Measurements from ENCODE around the gene DPP4.
"Not testable (repeated sequence)": the region's sequence is repeated elsewhere in the genome, so short reads cannot be mapped to it uniquely, and the experiment has no call there.

Gene DPP4

DNA sequence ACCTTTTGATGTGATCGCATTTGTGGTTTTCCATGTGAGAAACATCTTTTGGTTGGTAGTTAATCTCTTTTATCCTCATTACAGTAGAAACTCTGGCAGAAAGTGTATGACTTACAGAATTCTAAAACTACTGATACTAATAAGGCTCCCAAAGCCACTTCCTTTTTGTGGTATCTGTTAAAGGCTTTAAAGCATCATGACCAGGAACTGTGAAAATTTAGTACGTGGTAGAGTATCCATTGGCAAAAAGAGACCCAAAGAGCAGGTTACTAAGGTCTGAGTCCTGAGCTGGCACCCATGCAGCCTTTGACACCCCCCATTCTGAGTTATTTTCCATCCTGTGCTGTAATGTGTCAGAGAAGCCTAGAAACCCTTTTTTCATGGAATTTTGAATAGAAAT is 94.5 kb downstream of the DPP4 start:
- in situ Hi-C loops (cut with HindIII; ENCODE audit: low pct_ligation_motif_present, low pct_unique_long_range_greater_than_20kb, low sequenced_read_pairs), result no loop called here
- no peak for DNase-seq

DNA sequence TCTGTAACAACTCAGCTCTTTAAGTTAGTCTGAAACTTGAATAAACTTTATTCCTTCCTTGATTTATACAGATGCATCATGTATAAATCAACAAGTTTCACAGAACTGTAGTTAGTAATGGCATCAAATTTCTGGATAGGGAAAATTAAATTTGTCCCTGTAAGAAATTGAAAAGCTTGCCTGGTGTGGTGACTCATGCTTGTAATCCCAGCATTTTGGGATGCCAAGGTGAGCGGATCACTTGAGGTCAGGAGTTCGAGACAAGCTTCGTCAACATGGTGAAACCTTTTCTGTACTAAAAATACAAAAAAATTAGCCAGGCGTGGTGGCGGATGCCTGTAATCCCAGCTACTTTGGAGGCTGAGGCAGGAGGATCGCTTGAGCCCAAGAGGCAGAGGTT is 96.1 kb downstream of the DPP4 start:
- DNase-seq; in situ Hi-C loops (cut with HindIII; ENCODE audit: low pct_ligation_motif_present, low pct_unique_long_range_greater_than_20kb, low sequenced_read_pairs): not testable (repeated sequence)

GRCh38 chr2:161976917-161977316 is 97.1 kb downstream of the DPP4 start:
- in situ Hi-C loops (cut with HindIII; ENCODE audit: low pct_ligation_motif_present, low pct_unique_long_range_greater_than_20kb, low sequenced_read_pairs), result no loop called here
- DNase-seq, result no peak

- in situ Hi-C loops (cut with HindIII; ENCODE audit: low pct_ligation_motif_present, low pct_unique_long_range_greater_than_20kb, low sequenced_read_pairs), result no loop called here
Measured at GRCh38 chr2:161976295-161976694, 97.7 kb downstream of the DPP4 start.

DNA sequence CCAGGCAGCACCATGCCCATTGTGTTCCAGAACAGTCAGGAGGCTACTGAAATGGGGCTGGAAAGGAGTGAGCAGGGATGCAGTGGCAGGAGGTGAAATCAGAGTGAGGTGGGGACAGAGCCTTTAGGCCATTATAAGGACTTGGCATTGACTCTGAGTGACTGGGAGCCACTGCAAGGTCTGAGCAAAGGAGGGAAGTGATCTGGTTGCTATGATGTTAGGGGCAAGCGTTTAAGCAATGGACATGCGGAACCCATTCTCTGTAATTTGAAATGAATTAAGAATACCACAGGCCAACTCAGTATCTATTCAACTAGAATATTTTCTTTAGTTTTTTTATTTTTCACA is 98.2 kb downstream of the DPP4 start:
- no peak for DNase-seq
- in situ Hi-C loops (cut with HindIII; ENCODE audit: low pct_ligation_motif_present, low pct_unique_long_range_greater_than_20kb, low sequenced_read_pairs), result no loop called here

More at GRCh38 chr2:161976295-161976694, 97.7 kb downstream of the DPP4 start:
- no peak for DNase-seq

GRCh38 chr2:161975062-161975812 is 98.8 kb downstream of the DPP4 start:
- in situ Hi-C loops (cut with HindIII; ENCODE audit: low pct_ligation_motif_present, low pct_unique_long_range_greater_than_20kb, low sequenced_read_pairs), result no loop called here
- no peak for DNase-seq

- in situ Hi-C loops (cut with HindIII; ENCODE audit: low pct_ligation_motif_present, low pct_unique_long_range_greater_than_20kb, low sequenced_read_pairs), result no loop called here
- DNase-seq, result no peak
Measured at GRCh38 chr2:161974461-161974860, 99.6 kb downstream of the DPP4 start.

DNA sequence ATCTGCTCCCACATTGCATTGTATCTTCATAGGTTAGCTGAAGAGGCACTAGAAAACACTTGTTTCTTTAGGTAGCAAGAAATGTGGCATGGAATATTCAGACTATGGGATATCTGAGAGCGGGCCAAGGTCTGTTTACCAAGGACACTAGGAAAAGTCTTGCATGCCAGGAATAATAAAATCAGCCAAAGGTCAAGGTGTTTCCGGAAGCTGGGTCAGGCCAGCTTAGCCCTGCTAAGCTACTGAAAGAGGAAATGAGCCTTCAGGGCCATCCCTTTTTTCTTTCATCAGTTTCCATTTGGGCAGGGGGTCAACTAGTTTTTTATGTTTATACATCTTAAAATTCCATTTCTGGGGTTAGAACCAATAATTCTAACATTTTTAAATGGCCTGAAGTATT is 101.1 kb downstream of the DPP4 start:
- in situ Hi-C loops (cut with HindIII; ENCODE audit: low pct_ligation_motif_present, low pct_unique_long_range_greater_than_20kb, low sequenced_read_pairs), result no loop called here
- DNase-seq, result no peak

- in situ Hi-C loops (cut with HindIII; ENCODE audit: low pct_ligation_motif_present, low pct_unique_long_range_greater_than_20kb, low sequenced_read_pairs), result no loop called here
- no peak for DNase-seq
Measured at GRCh38 chr2:161972232-161972631, 101.8 kb downstream of the DPP4 start.

- in situ Hi-C loops (cut with HindIII; ENCODE audit: low pct_ligation_motif_present, low pct_unique_long_range_greater_than_20kb, low sequenced_read_pairs), result no loop called here
- no peak for DNase-seq
Measured at GRCh38 chr2:161971551-161971950, 102.5 kb downstream of the DPP4 start.

GRCh38 chr2:161969159-161969558 is 104.9 kb downstream of the DPP4 start:
- in situ Hi-C loops (cut with HindIII; ENCODE audit: low pct_ligation_motif_present, low pct_unique_long_range_greater_than_20kb, low sequenced_read_pairs), result no loop called here
- DNase-seq, result no peak

GRCh38 chr2:161965994-161966393 is 108.0 kb downstream of the DPP4 start:
- in situ Hi-C loops (cut with HindIII; ENCODE audit: low pct_ligation_motif_present, low pct_unique_long_range_greater_than_20kb, low sequenced_read_pairs), result no loop called here
- no peak for DNase-seq

DNA sequence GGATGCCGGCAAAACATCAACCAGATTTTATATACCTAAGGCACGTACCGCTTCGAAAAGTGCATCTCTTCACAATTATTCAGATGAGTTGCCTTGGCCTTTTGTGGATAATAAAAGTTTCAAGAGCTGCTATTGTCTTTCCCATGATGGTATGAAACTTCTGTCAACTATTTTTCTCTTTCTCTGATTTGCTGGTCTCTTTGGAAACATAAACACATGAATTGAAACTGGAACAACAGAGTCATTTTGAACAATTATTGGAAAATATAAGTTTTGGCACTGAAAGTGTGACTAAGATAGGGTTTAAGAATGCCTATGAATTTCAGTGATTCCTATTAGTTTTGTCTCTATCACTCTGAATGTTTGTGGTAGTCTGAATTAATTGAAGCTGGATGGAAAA is 109.9 kb downstream of the DPP4 start:
- in situ Hi-C loops (cut with HindIII; ENCODE audit: low pct_ligation_motif_present, low pct_unique_long_range_greater_than_20kb, low sequenced_read_pairs), result no loop called here
- no peak for DNase-seq

- no peak for DNase-seq
- in situ Hi-C loops (cut with HindIII; ENCODE audit: low pct_ligation_motif_present, low pct_unique_long_range_greater_than_20kb, low sequenced_read_pairs), result no loop called here
Measured at GRCh38 chr2:161962160-161962559, 111.9 kb downstream of the DPP4 start.

DNA sequence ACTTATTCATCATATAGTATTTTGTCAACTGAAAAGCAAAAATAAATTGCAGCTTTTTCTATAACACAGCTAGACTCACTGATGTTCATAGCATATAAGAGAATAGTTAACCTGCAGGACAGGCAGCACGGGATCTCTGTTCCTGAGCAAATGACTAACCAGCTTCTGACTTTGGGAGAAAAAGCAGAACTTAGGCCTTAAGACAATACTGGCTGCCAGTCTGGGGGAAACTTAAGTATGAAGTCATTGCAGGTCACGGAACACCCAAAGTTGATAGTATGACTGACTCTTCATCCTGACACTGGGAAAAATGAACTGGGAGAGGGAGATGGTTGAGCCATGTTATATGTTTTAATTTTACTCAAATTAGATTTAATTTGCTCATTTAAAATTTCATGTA is 113.0 kb downstream of the DPP4 start:
- no peak for DNase-seq
- in situ Hi-C loops (cut with HindIII; ENCODE audit: low pct_ligation_motif_present, low pct_unique_long_range_greater_than_20kb, low sequenced_read_pairs), result no loop called here

GRCh38 chr2:161956738-161957137 is 117.3 kb downstream of the DPP4 start:
- in situ Hi-C loops (cut with HindIII; ENCODE audit: low pct_ligation_motif_present, low pct_unique_long_range_greater_than_20kb, low sequenced_read_pairs), result no loop called here
- no peak for DNase-seq

DNA sequence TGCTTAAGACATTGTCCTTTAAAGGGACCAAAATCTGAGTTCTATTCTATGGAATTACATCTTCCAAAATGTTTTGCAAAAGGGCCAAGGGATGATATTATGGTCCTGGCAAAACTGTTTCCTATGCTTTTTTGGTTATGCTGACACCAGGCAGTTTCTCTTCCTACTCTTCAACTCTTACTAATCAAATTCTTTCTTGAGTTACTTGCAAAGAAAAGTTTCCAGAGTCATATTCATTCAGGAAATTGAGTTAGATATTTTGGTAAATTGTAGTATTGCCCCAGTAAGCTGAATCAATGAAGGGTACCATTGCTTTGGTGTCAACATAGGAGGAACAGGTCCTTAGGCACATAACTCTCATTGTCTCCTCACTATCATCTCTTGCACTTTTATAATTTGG is 118.8 kb downstream of the DPP4 start:
- in situ Hi-C loops (cut with HindIII; ENCODE audit: low pct_ligation_motif_present, low pct_unique_long_range_greater_than_20kb, low sequenced_read_pairs), result no loop called here
- no peak for DNase-seq

DNA sequence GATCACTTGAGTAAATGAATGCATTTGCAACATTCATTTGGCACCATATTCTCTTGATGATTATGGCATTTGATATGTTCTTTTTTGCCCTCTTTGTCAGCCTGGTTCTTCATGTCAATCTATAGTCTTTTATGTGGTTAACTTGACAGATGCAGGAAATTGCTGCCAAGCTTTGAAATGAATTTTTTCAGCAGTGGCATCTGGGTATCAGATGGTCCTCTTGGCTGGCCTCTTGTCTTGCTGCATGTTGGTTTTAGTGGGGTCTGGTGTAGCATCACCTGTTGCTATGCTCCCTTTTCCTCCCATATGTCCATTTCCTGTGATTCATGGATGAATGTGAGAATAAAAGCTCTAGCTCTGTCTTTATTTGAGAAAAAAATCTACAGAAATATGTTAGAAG is 119.9 kb downstream of the DPP4 start:
- in situ Hi-C loops (cut with HindIII; ENCODE audit: low pct_ligation_motif_present, low pct_unique_long_range_greater_than_20kb, low sequenced_read_pairs), result no loop called here
- no peak for DNase-seq

DNA sequence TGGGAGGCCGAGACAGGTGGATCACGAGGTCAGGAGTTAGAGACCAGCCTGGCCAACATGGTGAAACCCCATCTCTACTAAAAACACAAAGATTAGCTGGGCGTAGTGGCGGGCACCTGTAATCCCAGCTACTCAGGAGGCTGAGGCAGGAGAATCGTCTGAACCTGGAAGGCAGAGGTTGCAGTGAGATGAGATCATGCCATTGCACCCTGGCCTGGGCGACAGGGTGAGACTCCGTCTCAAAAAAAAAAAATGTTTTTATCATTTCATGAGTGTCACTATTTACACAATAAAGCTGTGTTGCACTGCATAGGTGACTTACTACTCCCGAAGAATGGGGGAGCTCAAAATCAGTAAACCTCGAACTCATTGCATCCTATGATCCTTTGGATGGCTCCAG is 120.6 kb downstream of the DPP4 start:
- in situ Hi-C loops (cut with HindIII; ENCODE audit: low pct_ligation_motif_present, low pct_unique_long_range_greater_than_20kb, low sequenced_read_pairs); DNase-seq: not testable (repeated sequence)

- in situ Hi-C loops (cut with HindIII; ENCODE audit: low pct_ligation_motif_present, low pct_unique_long_range_greater_than_20kb, low sequenced_read_pairs), result no loop called here
- DNase-seq, result no peak
Measured at GRCh38 chr2:161952783-161953191, 121.2 kb downstream of the DPP4 start.

- in situ Hi-C loops (cut with HindIII; ENCODE audit: low pct_ligation_motif_present, low pct_unique_long_range_greater_than_20kb, low sequenced_read_pairs), result no loop called here
Measured at GRCh38 chr2:161947836-161948235, 126.2 kb downstream of the DPP4 start.

More at GRCh38 chr2:161947836-161948235, 126.2 kb downstream of the DPP4 start:
- no peak for DNase-seq
